ENCODE results near the gene FTH1.

DNA sequence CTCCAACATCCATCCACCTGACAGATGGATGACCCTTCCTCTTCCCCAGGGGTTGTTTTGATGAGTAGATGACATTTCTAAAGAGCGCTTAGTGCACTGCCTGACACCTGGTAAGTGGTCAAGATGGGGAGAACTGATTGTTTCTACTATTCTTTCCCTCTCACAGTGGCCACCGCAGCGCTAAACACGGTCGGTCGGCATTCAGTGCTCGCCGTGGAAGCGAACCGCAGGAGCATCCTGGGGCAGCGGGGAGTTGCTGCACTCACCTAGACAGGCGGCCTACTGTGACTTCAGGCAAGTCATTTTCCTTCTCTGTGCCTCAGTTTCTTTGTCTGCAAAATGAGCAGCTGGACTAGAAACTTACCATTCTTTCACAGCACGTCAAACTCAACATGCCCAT, 22.2 kb downstream of the FTH1 start:
- TF ChIP-seq, protein P1, sequence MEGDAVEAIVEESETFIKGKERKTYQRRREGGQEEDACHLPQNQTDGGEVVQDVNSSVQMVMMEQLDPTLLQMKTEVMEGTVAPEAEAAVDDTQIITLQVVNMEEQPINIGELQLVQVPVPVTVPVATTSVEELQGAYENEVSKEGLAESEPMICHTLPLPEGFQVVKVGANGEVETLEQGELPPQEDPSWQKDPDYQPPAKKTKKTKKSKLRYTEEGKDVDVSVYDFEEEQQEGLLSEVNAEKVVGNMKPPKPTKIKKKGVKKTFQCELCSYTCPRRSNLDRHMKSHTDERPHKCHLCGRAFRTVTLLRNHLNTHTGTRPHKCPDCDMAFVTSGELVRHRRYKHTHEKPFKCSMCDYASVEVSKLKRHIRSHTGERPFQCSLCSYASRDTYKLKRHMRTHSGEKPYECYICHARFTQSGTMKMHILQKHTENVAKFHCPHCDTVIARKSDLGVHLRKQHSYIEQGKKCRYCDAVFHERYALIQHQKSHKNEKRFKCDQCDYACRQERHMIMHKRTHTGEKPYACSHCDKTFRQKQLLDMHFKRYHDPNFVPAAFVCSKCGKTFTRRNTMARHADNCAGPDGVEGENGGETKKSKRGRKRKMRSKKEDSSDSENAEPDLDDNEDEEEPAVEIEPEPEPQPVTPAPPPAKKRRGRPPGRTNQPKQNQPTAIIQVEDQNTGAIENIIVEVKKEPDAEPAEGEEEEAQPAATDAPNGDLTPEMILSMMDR (conservative IDR thresholded peaks at IDR 0.05; ENCODE audit: low read length): no peak
- TF ChIP-seq EZH2phosphoT487 (IDR thresholded peaks at IDR 0.05; ENCODE audit: borderline replicate concordance): no peak

All from Loucy (cell line).